ENCODE results near the gene SLC2A1.

Gene SLC2A1

DNA sequence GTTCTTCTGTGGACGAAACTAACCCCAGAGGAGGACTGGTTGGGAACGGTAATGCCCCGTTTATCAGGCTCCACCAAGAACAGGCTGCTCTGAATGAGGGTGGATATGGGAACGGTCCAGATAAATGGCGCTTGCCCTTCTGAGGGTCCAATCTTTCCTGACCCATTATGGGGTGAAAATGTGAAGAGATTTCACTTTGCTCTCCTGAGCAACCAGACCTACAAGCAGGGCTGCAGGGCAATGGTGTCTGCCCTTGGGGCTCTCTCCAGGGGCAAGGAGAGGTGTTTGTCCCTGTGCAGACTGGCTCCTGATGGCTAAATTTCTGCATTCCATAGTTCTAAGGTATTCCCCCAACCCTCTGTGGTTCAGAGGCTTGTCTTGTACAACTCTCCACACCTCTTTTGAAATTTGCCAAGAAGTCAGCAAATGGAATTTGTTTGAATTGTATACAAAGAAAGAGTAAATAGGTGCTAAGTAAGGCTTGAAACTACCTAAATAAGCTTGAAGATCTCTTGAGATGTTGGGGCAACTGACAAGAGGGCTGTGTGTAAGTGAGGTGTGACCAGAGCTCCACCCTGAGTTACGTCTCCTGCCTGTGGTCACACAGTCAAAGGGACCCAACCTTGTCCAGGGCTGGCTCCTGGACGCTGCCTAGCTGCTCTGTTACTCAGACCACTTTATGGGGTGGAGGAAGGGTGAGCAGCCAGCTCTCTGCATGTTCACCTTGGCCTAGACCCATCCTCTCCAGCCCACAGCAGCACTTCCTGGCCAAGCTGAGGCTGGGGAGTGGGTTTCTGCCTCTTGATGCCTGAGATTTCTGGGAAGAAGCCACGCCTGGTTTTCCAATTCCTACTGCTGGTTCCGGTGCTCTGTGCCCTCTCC is 24.8 kb downstream of the SLC2A1 start:
- Histone ChIP-seq H3K27ac (ENCODE audit: poor library complexity, severe bottlenecking) (peak overlapping the region; percentile 99), H3K4me1 (ENCODE audit: insufficient read depth, poor library complexity, severe bottlenecking) (peaks cover 65% of the 10 kb centered on the region), H3K36me3 (ENCODE audit: low read depth) (peaks cover 90% of the 10 kb centered on the region), H3K9me3 (ENCODE audit: severe bottlenecking) (no peaks in the 10 kb centered on the region), H3K4me3 (ENCODE audit: severe bottlenecking) (no peak overlapping the region), H3K27me3 (ENCODE audit: insufficient read depth, poor library complexity, severe bottlenecking) (no peaks in the 10 kb centered on the region)
- DNase-seq (ENCODE audit: low spot score) (no peak), ATAC-seq (ENCODE audit: low read depth) (no peak)
- no peak for TF ChIP-seq CTCF (IDR thresholded peaks at IDR 0.05; ENCODE audit: poor library complexity, severe bottlenecking)

DNA sequence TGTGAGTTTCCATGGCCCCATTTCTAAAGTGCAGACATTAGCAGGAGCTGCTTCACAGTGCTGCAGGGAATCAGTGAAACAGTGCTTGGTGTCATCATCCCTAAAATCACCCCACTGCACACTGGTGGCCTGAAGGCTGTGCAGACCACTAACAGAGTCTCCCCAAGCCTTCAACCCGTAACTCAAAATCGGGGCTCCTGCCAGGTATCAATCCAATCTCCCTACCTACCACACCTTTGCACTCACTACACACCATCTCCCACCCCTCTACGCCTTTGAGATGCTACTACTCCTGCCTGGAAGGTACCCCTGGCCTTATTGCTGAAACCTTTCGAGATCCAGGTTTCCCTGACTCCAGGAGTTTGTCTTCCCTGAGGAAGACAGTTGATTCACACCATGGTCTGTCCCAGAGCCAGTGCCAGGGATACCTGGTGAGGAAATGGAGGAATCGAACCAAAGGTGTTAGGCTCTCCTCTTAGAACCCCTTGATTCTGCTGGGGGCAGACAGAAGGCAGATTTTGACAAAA is 25.5 kb downstream of the SLC2A1 start:
- Histone ChIP-seq H3K9me3 (ENCODE audit: severe bottlenecking) (no peaks in the 10 kb centered on the region), H3K4me1 (ENCODE audit: insufficient read depth, poor library complexity, severe bottlenecking) (peaks cover 61% of the 10 kb centered on the region), H3K27ac (ENCODE audit: poor library complexity, severe bottlenecking) (peak overlapping the region; percentile 99), H3K4me3 (ENCODE audit: severe bottlenecking) (no peak overlapping the region), H3K36me3 (ENCODE audit: low read depth) (peaks cover 90% of the 10 kb centered on the region), H3K27me3 (ENCODE audit: insufficient read depth, poor library complexity, severe bottlenecking) (no peaks in the 10 kb centered on the region)
- DNase-seq (ENCODE audit: low spot score): no peak
- no peak for ATAC-seq (ENCODE audit: low read depth)
- no peak for TF ChIP-seq CTCF (IDR thresholded peaks at IDR 0.05; ENCODE audit: poor library complexity, severe bottlenecking)

DNA sequence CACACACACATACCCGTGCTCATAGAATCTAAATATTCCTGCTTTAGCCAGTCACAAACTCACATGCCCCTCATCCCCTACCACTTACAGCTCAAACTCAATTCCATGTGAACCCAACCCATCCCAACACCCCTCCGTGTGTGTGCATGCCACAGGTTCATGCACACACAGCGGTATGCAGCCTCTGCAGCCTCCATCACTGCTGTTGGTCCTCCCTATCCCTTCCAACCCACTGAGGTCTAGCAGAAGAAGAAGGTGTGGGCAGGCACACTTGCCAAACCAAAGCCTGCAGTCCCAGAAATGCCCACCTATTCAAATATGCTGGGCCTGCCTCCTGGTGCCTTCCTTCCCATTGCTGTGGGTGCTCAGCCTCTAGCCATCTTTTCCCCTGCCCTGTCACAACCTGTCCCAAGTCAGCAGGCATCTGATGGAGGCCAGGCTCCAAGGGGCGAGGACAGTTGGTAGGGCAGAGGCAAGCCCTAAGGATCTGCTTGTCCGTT is 26.2 kb downstream of the SLC2A1 start:
- peaks cover 56% of the 10 kb centered on the region for H3K4me1 ChIP-seq (ENCODE audit: insufficient read depth, poor library complexity, severe bottlenecking)
- DNase-seq (ENCODE audit: low spot score) (no peak), ATAC-seq (ENCODE audit: low read depth) (no peak)
- TF ChIP-seq CTCF (IDR thresholded peaks at IDR 0.05; ENCODE audit: poor library complexity, severe bottlenecking): no peak
- no peaks in the 10 kb centered on the region for H3K9me3 ChIP-seq (ENCODE audit: severe bottlenecking)
- H3K4me3 ChIP-seq (ENCODE audit: severe bottlenecking): no peak overlapping the region
- H3K27me3 ChIP-seq (ENCODE audit: insufficient read depth, poor library complexity, severe bottlenecking): no peaks in the 10 kb centered on the region
- peak overlapping the region; percentile 99 for H3K27ac ChIP-seq (ENCODE audit: poor library complexity, severe bottlenecking)
- H3K36me3 ChIP-seq (ENCODE audit: low read depth): peaks cover 90% of the 10 kb centered on the region

- no peak for TF ChIP-seq CTCF (IDR thresholded peaks at IDR 0.05; ENCODE audit: poor library complexity, severe bottlenecking)
- Histone ChIP-seq H3K9me3 (ENCODE audit: severe bottlenecking) (no peaks in the 10 kb centered on the region), H3K27me3 (ENCODE audit: insufficient read depth, poor library complexity, severe bottlenecking) (no peaks in the 10 kb centered on the region), H3K4me3 (ENCODE audit: severe bottlenecking) (no peak overlapping the region), H3K4me1 (ENCODE audit: insufficient read depth, poor library complexity, severe bottlenecking) (peaks cover 50% of the 10 kb centered on the region), H3K36me3 (ENCODE audit: low read depth) (peaks cover 91% of the 10 kb centered on the region), H3K27ac (ENCODE audit: poor library complexity, severe bottlenecking) (peak overlapping the region; percentile 99)
- peak; percentile 18 for ATAC-seq (ENCODE audit: low read depth)
- DNase-seq (ENCODE audit: low spot score): no peak
Observed at GRCh38 chr1:42931911-42932422, 26.7 kb downstream of the SLC2A1 start.

All from RWPE2 (cell line).